Endothelial cell of umbilical vein (primary cell): ENCODE data around the gene COL23A1. TPM values are rescaled to one million over a fixed set of nuclear protein-coding genes. Genes with fewer than 3 reads are reported as not detected.

Experiments used
- BruUV-seq: library from RNA; stranded (reverse); fragments of 400-500 nt; replicated peaks from 2 replicates; lab custom pipeline; 2021; lab: Mats Ljungman, UMichigan
- CTCF ChIA-PET: fragments of 300-600, 350-600 bp; sonication (Branson Sonifier 250); formaldehyde crosslinking; loops from one replicate; lab custom pipeline; 2021; ENCODE audit warnings: antibody characterized with exemption, inconsistent platforms; lab: Charles Lee
- POLR2A ChIA-PET: fragments of 300-600, 350-600 bp; sonication (Branson Sonifier 250); formaldehyde crosslinking; loops from one replicate; lab custom pipeline; 2021; ENCODE audit warnings: antibody characterized with exemption, inconsistent platforms; lab: Charles Lee
- DNase-seq: peaks from one replicate; pipeline ENCODE4 v3.0.0-alpha.2; 2011; ENCODE audit warnings: low read depth, low spot score
- FAIRE-seq: peaks from 2 replicates; lab custom pipeline; 2011; peaks lifted over from hg19 to GRCh38; lab: Jason Lieb, UNC
- H2AFZ ChIP-seq: 2 replicates; pipeline ENCODE4 v1.6.0; 2012; ENCODE audit warnings: low read depth, low read length, control low read depth, inconsistent platforms
- H3K27ac ChIP-seq: 2 replicates; pipeline ENCODE4 v1.5.1; 2011; ENCODE audit warnings: low read depth, mild to moderate bottlenecking, control low read depth, low read length, moderate library complexity; ENCODE audit not compliant: insufficient read depth
- H3K27me3 ChIP-seq, 2 experiments: 2 replicates each; pipeline versions ENCODE4 v1.6.0 to v1.6.1; 2011; ENCODE audit warnings: low read length in 2 of 2, mixed read lengths in 1 of 2; ENCODE audit not compliant: control insufficient read depth in 2 of 2, insufficient read depth in 2 of 2
- H3K36me3 ChIP-seq, 2 experiments: 2 replicates in 1 of 2; 3 replicates in 1 of 2; pipeline ENCODE4 v1.5.1; 2011; ENCODE audit warnings: low read length in 2 of 2, mild to moderate bottlenecking in 1 of 2, moderate library complexity in 1 of 2; ENCODE audit not compliant: control insufficient read depth in 2 of 2, insufficient read depth in 2 of 2; ENCODE audit errors: extremely low read depth in 1 of 2
- H3K4me1 ChIP-seq: 3 replicates; pipeline ENCODE4 v1.5.1; 2011; ENCODE audit warnings: mild to moderate bottlenecking, low read length; ENCODE audit not compliant: control insufficient read depth, insufficient read depth; ENCODE audit errors: extremely low read depth
- H3K4me2 ChIP-seq: 2 replicates; pipeline ENCODE4 v1.6.1; 2011; ENCODE audit warnings: low read length, control low read depth, mixed read lengths; ENCODE audit not compliant: insufficient read depth
- H3K4me3 ChIP-seq, 3 experiments: fragments of 200-600 bp in 1 of 3; sonication (generic), shearing (Covaris generic) in 1 of 3; replicated peaks in 1 of 3; 2 replicates each; pipeline ENCODE4 v1.5.1; 2011 to 2016; ENCODE audit warnings: control low read depth in 3 of 3, low read length in 3 of 3, mild to moderate bottlenecking in 2 of 3, inconsistent platforms in 1 of 3, low read depth in 1 of 3, moderate library complexity in 1 of 3; ENCODE audit not compliant: insufficient read depth in 1 of 3
- H3K79me2 ChIP-seq: 2 replicates; pipeline ENCODE4 v1.6.0; 2012; ENCODE audit warnings: low read length, inconsistent platforms; ENCODE audit not compliant: control insufficient read depth, insufficient read depth
- H3K9ac ChIP-seq: replicated peaks from 2 replicates; pipeline ENCODE3; 2011; ENCODE audit warnings: low read length, control low read depth; ENCODE audit not compliant: insufficient read depth; ENCODE audit errors: extremely low read depth
- H3K9me1 ChIP-seq: replicated peaks from 3 replicates; pipeline ENCODE4 v1.6.0; 2011; ENCODE audit warnings: mild to moderate bottlenecking, low read length; ENCODE audit not compliant: control insufficient read depth, insufficient read depth; ENCODE audit errors: extremely low read depth
- H3K9me3 ChIP-seq: replicated peaks from 2 replicates; pipeline ENCODE4 v1.5.1; 2012; ENCODE audit warnings: low read length, inconsistent platforms; ENCODE audit not compliant: control insufficient read depth, insufficient read depth
- H4K20me1 ChIP-seq: replicated peaks from 2 replicates; pipeline ENCODE3; 2011; ENCODE audit warnings: mild to moderate bottlenecking, low read length; ENCODE audit not compliant: control insufficient read depth, insufficient read depth; ENCODE audit errors: extremely low read depth
- CTCF ChIP-seq, 2 donors: IDR thresholded peaks; 1 replicate in 1 of 2; 2 replicates in 1 of 2; pipeline ENCODE4 v1.5.1; 2011; ENCODE audit warnings: low read length in 2 of 2, mild to moderate bottlenecking in 2 of 2, moderate library complexity in 2 of 2, control low read depth in 1 of 2, inconsistent platforms in 1 of 2, low read depth in 1 of 2; ENCODE audit not compliant: insufficient read depth in 1 of 2; ENCODE audit errors: extremely low read depth in 1 of 2
- EZH2 ChIP-seq: IDR thresholded peaks from 2 replicates; pipeline ENCODE4 v1.6.1; 2012; ENCODE audit warnings: borderline replicate concordance, low read depth, mild to moderate bottlenecking, moderate library complexity, low read length, inconsistent platforms; ENCODE audit not compliant: severe bottlenecking
- FOS ChIP-seq: IDR thresholded peaks from 2 replicates; pipeline ENCODE4 v1.6.1; 2011; ENCODE audit warnings: mild to moderate bottlenecking, low read length, moderate library complexity, borderline replicate concordance; ENCODE audit not compliant: insufficient read depth
- GATA2 ChIP-seq: IDR thresholded peaks from 2 replicates; pipeline ENCODE4 v1.7.0; 2011; ENCODE audit warnings: low read depth, mild to moderate bottlenecking, moderate library complexity, mixed read lengths, low read length; ENCODE audit not compliant: insufficient read length, insufficient read depth
- JUN ChIP-seq: IDR thresholded peaks from 2 replicates; pipeline ENCODE4 v1.6.1; 2011; ENCODE audit warnings: borderline replicate concordance, low read depth; ENCODE audit not compliant: insufficient read length, insufficient read depth
- MAX ChIP-seq: IDR thresholded peaks from 2 replicates; pipeline ENCODE4 v1.6.1; 2011; ENCODE audit not compliant: insufficient read depth, insufficient read length
- MYC ChIP-seq: IDR thresholded peaks from one replicate; pipeline ENCODE4 v1.6.1; 2011; ENCODE audit warnings: mild to moderate bottlenecking, low read depth, low read length
- POLR2A ChIP-seq: IDR thresholded peaks from 2 replicates; pipeline ENCODE4 v1.6.1; 2012; ENCODE audit warnings: low read depth, mild to moderate bottlenecking, control low read depth, low read length
- POLR2AphosphoS5 ChIP-seq: IDR thresholded peaks from 2 replicates; pipeline ENCODE4 v1.6.1; 2012; ENCODE audit warnings: low read depth, mild to moderate bottlenecking, control low read depth, low read length, moderate library complexity; ENCODE audit not compliant: insufficient read depth
- dilution Hi-C: fragments of 300-500 bp; cut with MboI; formaldehyde crosslinking; loops from one replicate; pipeline ENCODE4 v1.15.0; 2019; ENCODE audit warnings: low sequenced_read_pairs; ENCODE audit not compliant: extremely low pct_ligation_motif_present
- intact Hi-C: fragments of 100-400 bp; cut with micrococcal nuclease; formaldehyde crosslinking; loops from one replicate; pipeline ENCODE4 v1.10.0; 2022
- polyA plus RNA-seq, 4 experiments: library from polyadenylated mRNA; depleted of rRNA in 3 of 4; stranded (reverse) in 3 of 4; unstranded in 1 of 4; fragments of >200 nt; gene quantifications; 2 replicates each; pipeline versions ENCODE4 v1.2.1 to v1.2.3, GENCODE V29; 2011 to 2012; ENCODE audit warnings: missing spikeins in 1 of 4
- total RNA-seq: library from RNA; stranded (reverse); gene quantifications from 2 replicates; pipeline ENCODE4 v1.2.3, GENCODE V29; 2021

Gene COL23A1
- total and polyA plus RNA-seq, 2 donors (not counting 3 experiments of a cell fraction or from before 2014, with no cell fraction given), result not detected

GRCh38 chr5:178418471-178419010 is 171.7 kb downstream of the COL23A1 start:
- BruUV-seq, result no TSS peak
- no peak overlapping the region for H3K27ac ChIP-seq
- H3K9me1 ChIP-seq, result no peaks in the 10 kb centered on the region
- dilution Hi-C loops, result no loop called here
- POLR2A ChIA-PET, result no interaction called here
- no peak overlapping the region for H3K4me2 ChIP-seq
- H3K9me3 ChIP-seq, result no peaks in the 10 kb centered on the region
- CTCF ChIA-PET, result no interaction called here
- no peaks in the 10 kb centered on the region for H3K36me3 ChIP-seq
- no peak overlapping the region for H3K4me3 ChIP-seq
- H3K79me2 ChIP-seq, result no peaks in the 10 kb centered on the region
- FAIRE-seq, result no peak
- no peaks in the 10 kb centered on the region for H3K4me1 ChIP-seq
- H3K27me3 ChIP-seq, result no peaks in the 10 kb centered on the region
- no peaks in the 10 kb centered on the region for H4K20me1 ChIP-seq
- intact Hi-C loops, result no loop called here
- no peak for DNase-seq
- no peak overlapping the region for H2AFZ ChIP-seq
- no peak for TF ChIP-seq MAX
- no peak for TF ChIP-seq FOS
- no peak for TF ChIP-seq POLR2A
- no peak for TF ChIP-seq EZH2
- TF ChIP-seq JUN, result no peak
- TF ChIP-seq GATA2, result no peak
- TF ChIP-seq CTCF (IDR thresholded peaks at IDR 0.05; ENCODE audit: extremely low read depth in 1 of 2, insufficient read depth in 1 of 2, low read depth in 1 of 2, low read length in 2 of 2), result no peak
- TF ChIP-seq POLR2AphosphoS5, result no peak
- TF ChIP-seq MYC, result no peak
- H3K9ac ChIP-seq, result no peak overlapping the region
